Left lung (tissue), 10 donors: ENCODE data around the gene SERPINE3. TPM values are rescaled to one million over a fixed set of nuclear protein-coding genes. Genes with fewer than 3 reads are reported as not detected.

Experiments
- ATAC-seq: fragments of 200-7000 bp; cut with Tn5 transposase; one replicate; pipeline ENCODE4 v1.9.1; 2020; ENCODE audit warnings: moderate library complexity
- DNase-seq, 4 donors: peaks; one replicate each; pipeline ENCODE4 v3.0.0-alpha.2; 2013 to 2020
- H3K27ac ChIP-seq, 2 donors: fragments of 200-600 bp; sonication (generic) in 1 of 2; one replicate each; pipeline versions ENCODE4 v1.5.0 to v1.8.0; 2020 to 2021
- H3K27me3 ChIP-seq, 2 donors: fragments of 200-600 bp; sonication (generic) in 1 of 2; one replicate each; pipeline versions ENCODE4 v1.5.0 to v1.8.0; 2020 to 2021
- H3K36me3 ChIP-seq, 2 donors: fragments of 200-600 bp; sonication (generic) in 1 of 2; one replicate each; pipeline versions ENCODE4 v1.5.0 to v1.8.0; 2020 to 2021
- H3K4me1 ChIP-seq, 2 donors: fragments of 200-600 bp; one replicate each; pipeline ENCODE4 v1.8.0; 2021
- H3K4me3 ChIP-seq, 2 donors: fragments of 200-600 bp; sonication (generic) in 1 of 2; one replicate each; pipeline versions ENCODE4 v1.5.0 to v1.8.0; 2020 to 2021; ENCODE audit warnings: mild to moderate bottlenecking in 1 of 2
- H3K9me3 ChIP-seq, 2 donors: fragments of 200-600 bp; sonication (generic) in 1 of 2; one replicate each; pipeline versions ENCODE4 v1.5.0 to v1.8.0; 2020 to 2021
- intact Hi-C, 2 donors: fragments of 100-400 bp; cut with DNase I; formaldehyde crosslinking; loops; one replicate each; pipeline versions ENCODE4 v1.11.2 to v1.14.2; 2022
- polyA plus RNA-seq, 6 donors: library from polyadenylated mRNA; unstranded; fragments of 120-200 nt; gene quantifications; one replicate each; pipeline ENCODE4 v1.2.1, GENCODE V29; 2013; ENCODE audit not compliant: insufficient read length in 6 of 6
- total RNA-seq, 2 donors: library from RNA; stranded (reverse); fragmentation: NEBNext Ultra II Directional; extraction: Animal tissue kit (Norgen Biotek cat#: 25700); gene quantifications; one replicate each; pipeline ENCODE4 v1.2.1, GENCODE V29; 2021
- TF ChIP-seq, protein P1 (sequence below), 2 donors: fragments of 200-600 bp; sonication (generic) in 1 of 2; IDR thresholded peaks; one replicate each; pipeline versions ENCODE4 v1.5.0 to v1.8.0; 2021; ENCODE audit warnings: antibody characterized with exemption in 2 of 2
- donor health status: DM: no; HTN: yes; CAD: no.
- donor health status: DM: no; HTN: no; CAD: no.

The SERPINE3 gene
- total and polyA plus RNA-seq, 8 donors, result 0.52 to 1.2 (median 0.95) TPM; not detected in 2

DNA sequence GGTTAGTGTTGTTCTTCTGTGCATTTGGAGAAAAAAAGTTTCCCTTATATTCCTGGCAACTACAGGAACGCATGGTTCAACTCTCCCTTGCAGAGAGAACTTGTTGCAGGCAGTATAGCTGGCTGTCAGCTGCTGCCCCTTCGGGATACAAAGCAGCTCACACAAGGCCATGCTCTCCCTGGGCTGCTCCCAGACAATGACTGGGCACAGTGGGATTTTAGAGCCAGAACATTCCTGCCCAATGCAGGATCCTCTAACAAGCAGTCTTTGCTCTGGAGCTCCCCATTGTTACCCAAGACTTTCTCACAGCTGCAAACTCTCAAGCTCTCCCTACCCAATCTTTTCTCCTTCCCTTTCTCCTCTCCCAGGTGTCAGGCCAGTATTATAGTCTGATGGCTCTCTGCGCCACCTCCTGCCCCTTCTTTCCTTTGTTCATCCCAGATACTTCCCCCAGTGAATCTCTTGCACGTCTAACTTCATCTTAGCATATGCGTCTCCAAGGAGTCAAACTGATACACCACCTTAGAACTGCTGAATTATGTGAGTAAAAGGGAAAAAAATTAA, 27.5 kb upstream of the SERPINE3 start:
- Histone ChIP-seq H3K27ac (no peak overlapping the region), H3K4me3 (no peak overlapping the region), H3K4me1 (no peaks in the 10 kb centered on the region), H3K27me3 (no peaks in the 10 kb centered on the region), H3K36me3 (no peaks in the 10 kb centered on the region), H3K9me3 (no peaks in the 10 kb centered on the region)
- ATAC-seq, result no peak
- DNase-seq, result no peak
- TF ChIP-seq, protein P1, sequence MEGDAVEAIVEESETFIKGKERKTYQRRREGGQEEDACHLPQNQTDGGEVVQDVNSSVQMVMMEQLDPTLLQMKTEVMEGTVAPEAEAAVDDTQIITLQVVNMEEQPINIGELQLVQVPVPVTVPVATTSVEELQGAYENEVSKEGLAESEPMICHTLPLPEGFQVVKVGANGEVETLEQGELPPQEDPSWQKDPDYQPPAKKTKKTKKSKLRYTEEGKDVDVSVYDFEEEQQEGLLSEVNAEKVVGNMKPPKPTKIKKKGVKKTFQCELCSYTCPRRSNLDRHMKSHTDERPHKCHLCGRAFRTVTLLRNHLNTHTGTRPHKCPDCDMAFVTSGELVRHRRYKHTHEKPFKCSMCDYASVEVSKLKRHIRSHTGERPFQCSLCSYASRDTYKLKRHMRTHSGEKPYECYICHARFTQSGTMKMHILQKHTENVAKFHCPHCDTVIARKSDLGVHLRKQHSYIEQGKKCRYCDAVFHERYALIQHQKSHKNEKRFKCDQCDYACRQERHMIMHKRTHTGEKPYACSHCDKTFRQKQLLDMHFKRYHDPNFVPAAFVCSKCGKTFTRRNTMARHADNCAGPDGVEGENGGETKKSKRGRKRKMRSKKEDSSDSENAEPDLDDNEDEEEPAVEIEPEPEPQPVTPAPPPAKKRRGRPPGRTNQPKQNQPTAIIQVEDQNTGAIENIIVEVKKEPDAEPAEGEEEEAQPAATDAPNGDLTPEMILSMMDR (IDR thresholded peaks at IDR 0.05), result no peak
- intact Hi-C loops, result no loop called here

DNA sequence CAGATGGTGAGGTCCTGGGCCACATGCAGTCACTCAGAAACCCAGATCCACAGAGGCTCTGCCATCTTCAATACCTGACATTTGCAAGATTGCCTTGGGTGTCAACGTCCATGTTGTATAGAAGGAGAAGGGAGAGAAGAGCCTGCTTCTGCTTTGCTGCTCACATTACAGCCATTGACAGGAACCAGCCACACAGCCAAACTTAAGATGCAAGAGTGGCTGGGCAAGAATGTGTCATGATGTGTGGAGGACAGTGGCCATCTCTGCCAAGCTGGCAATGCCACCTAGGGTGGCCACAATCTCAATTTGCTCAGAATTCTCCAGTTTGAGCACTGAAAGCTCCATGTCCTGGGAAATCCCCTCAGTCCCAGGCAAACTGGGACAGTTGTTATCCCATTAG, 25.9 kb upstream of the SERPINE3 start:
- intact Hi-C loops, result no loop called here
- H3K4me1 ChIP-seq, result no peaks in the 10 kb centered on the region
- H3K9me3 ChIP-seq, result no peaks in the 10 kb centered on the region

DNA sequence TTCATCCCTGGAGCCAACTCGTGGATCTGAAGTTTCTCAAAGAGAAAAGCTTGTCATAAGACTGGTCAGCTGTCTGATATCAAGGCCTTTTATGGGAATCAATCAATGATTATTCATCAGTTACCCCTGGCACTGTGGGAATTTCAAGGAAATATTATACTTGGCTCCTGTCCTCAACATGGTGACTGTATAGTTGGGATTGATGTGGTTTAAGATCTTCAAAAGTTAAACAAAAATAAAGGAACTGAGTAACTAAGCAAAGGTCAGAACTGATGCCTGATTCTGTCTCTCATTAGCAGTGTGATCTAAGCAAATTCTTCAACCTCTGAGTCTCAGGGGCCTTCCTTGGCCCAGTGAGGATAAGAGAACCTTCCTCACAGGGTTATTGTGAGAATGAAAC, 22.2 kb upstream of the SERPINE3 start:
- intact Hi-C loops, result no loop called here
- H3K27me3 ChIP-seq, result no peaks in the 10 kb centered on the region
- TF ChIP-seq, protein P1 (IDR thresholded peaks at IDR 0.05), result no peak
- no peak overlapping the region for H3K27ac ChIP-seq
- H3K4me1 ChIP-seq, result no peaks in the 10 kb centered on the region
- no peak for DNase-seq
- no peak overlapping the region for H3K4me3 ChIP-seq
- ATAC-seq, result no peak
- H3K36me3 ChIP-seq, result no peaks in the 10 kb centered on the region
- no peaks in the 10 kb centered on the region for H3K9me3 ChIP-seq

More for the DNA sequence above, 25.9 kb upstream of the SERPINE3 start:
- DNase-seq (no peak), ATAC-seq (no peak)
- Histone ChIP-seq H3K4me3 (no peak overlapping the region), H3K27me3 (no peaks in the 10 kb centered on the region), H3K27ac (no peak overlapping the region), H3K36me3 (no peaks in the 10 kb centered on the region)
- TF ChIP-seq, protein P1 (IDR thresholded peaks at IDR 0.05), result no peak

DNA sequence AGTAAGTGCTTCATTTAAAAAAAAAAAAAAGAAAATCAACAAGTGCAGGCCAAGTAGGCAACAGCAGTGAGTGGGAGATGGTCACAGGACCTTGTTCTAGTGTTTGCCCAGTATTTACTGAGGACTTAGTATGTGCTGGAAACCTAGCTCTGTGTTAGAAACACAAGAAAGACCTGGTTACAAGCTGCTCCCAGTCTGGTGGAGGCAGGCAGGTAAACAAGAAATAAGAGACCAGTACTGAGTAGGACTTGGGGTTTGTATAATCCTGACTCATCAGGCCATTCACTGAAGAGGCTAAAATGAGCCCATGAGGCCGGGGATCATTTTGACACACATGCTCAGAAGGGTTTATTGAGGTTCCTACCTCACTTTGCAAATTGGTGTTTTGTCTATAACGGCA, 21.5 kb upstream of the SERPINE3 start:
- intact Hi-C loops, result no loop called here
- DNase-seq (no peak), ATAC-seq (peak; percentile 70)
- TF ChIP-seq, protein P1 (IDR thresholded peaks at IDR 0.05), result no peak
- Histone ChIP-seq H3K36me3 (no peaks in the 10 kb centered on the region), H3K27me3 (no peaks in the 10 kb centered on the region), H3K27ac (no peak overlapping the region), H3K9me3 (no peaks in the 10 kb centered on the region), H3K4me3 (no peak overlapping the region), H3K4me1 (no peaks in the 10 kb centered on the region)

DNA sequence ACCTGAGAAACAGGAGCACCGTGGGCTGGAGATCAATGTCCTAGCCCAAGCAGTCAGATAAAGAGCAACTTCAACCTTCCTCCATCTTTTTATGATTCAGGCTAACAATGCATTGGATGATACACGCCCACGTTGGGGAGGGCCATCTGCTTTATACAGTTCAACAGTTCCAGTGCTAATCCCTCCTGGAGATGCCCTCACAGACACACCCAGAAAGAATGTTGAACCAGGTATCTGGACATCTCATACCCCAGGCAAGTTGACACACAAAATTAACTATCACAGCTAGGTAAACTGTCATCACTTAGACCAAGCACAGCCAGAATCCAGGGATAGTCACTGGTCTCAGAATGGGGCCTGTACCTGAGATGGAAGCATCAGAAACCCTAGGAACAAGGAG, 20.6 kb upstream of the SERPINE3 start:
- H3K27ac ChIP-seq, result no peak overlapping the region
- intact Hi-C loops, result no loop called here
- no peaks in the 10 kb centered on the region for H3K4me1 ChIP-seq
- no peak overlapping the region for H3K4me3 ChIP-seq
- H3K36me3 ChIP-seq, result no peaks in the 10 kb centered on the region
- no peak for DNase-seq
- ATAC-seq, result no peak
- TF ChIP-seq, protein P1 (IDR thresholded peaks at IDR 0.05), result no peak
- no peaks in the 10 kb centered on the region for H3K27me3 ChIP-seq
- H3K9me3 ChIP-seq, result no peaks in the 10 kb centered on the region
